ENCODE measurements around the gene NSUN3.
"Not testable (repeated sequence)": the region's sequence is repeated elsewhere in the genome, so short reads cannot be mapped to it uniquely, and the experiment has no call there.

The NSUN3 gene

GRCh38 chr3:94062513-94063404, at the start of gene NSUN3, which contains the start of gene DHFR2:
Gene NSUN3 (plus strand): TSS chr3:94063061. CDS start chr3:94063127, 66 bp downstream.
Gene DHFR2 (minus strand): TSS chr3:94062916. CDS start chr3:94061511, 1,405 bp downstream.
- peak; percentile 88 for DNase-seq (ENCODE audit: low spot score)

DNA sequence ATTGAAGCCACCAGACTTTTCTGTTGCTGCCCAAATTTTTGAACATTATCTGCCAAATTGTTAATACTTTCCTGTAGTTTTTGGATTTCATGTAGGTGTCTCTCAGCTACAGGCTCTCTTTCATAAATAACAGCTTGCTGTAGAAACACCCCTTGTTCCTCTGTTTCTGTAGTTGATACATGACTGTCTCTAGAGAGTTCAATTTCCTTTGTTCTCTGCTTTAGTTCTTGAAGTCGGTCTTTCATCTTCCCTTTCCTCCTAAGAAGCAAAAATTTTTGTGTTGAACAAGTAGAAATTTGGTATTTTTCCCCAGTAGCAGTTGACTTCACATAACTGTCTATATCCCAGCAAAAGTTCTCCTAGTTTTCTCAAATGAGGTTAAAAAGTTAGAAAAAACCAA, 47.8 kb upstream of the NSUN3 start:
- no peak for DNase-seq (ENCODE audit: low spot score)

- DNase-seq (ENCODE audit: low spot score): no peak
These were observed 43.2 kb upstream of the NSUN3 start for GRCh38 chr3:94019659-94020058.

DNA sequence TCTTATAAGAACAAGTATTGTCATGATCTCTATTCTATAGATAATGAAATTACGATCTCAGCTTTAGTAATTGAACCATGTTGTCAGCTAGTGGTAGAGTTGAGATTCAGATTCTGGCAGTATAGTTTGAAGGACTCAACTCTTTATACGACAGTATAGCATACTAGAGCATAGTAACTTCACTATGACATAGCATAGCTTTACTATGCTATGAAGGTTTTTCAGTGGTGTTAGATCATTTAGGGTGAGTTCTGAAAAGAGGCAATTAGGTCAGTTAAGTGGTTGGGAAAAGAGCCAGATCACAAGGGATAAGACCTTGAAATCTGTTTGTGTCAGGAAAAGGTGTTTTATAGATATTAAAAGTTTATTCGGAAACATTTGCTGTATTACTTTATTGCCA, 42.6 kb upstream of the NSUN3 start:
- DNase-seq (ENCODE audit: low spot score): no peak

DNA sequence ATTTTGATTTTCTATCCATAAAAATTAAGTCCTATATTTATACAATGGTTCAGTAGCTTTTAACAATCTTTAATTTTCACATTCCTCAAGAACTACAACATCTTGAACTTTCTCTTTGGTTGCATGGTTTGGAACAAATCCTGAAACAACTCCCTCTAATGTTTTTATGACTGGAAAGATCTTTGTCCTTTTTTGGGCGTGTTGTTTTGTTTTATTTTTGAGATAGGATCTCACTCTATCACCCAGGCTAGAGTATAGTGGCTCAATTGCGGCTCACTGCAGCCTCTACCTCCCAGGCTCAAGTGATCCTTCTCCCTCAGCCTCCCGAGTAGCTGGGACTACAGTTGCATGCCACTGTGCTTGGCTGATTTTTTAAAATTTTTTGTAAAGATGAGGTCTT, 38.5 kb upstream of the NSUN3 start:
- no peak for DNase-seq (ENCODE audit: low spot score)

DNA sequence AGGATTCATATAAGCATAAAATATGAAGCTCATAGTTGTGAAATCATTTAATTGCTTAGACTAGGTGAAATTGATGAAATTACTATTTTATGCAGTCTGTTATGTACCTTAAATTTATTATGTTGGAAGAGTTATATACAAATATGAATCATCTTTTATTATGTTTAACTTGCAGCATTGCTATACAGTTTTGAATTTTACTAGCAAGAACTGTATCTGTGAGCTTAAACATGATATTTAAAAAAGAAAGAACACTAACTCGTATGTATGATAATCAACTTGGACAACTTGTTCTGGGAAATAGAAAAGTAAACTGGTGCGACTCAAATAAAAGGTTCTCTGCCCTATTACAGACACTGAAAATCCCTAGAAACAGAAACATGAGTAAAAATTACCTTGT, 36.2 kb upstream of the NSUN3 start:
- DNase-seq (ENCODE audit: low spot score): no peak

GRCh38 chr3:94028093-94028837, 34.6 kb upstream of the NSUN3 start, which contains the start of gene STX19:
Gene STX19 (minus strand): TSS chr3:94028597. CDS start chr3:94015269, 13,328 bp downstream.
- DNase-seq (ENCODE audit: low spot score): no peak

DNA sequence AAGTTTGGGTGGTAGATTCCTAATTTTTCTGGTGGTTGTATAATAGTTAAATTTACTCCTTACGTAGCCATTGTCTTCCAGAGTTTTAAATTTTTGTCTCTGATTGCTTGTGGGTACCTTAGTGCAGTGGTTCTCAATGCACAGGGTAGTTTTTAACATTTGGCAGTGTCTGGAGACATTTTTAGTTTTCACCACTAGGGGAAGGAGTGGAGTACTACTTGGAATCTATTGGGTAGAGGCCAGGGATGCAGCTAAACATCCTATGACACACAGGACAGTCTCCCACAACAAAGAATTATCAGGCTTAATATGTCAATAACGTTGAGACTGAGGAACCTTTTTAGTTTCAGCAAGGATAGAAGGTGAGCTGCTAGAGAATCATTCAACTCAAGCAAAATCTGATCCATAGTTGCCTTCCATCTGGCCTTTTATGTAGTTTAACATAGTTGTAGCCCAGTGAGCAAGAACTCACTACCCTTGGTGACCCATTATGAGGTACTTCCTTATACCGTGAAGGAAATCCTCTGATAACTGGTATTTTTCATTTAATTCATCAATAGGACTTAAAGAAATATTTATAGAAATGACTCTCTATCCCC, 25.9 kb upstream of the NSUN3 start:
- peak; percentile 21 for DNase-seq (ENCODE audit: low spot score)

GRCh38 chr3:94043285-94043684, 19.6 kb upstream of the NSUN3 start:
- no peak for DNase-seq (ENCODE audit: low spot score)

GRCh38 chr3:94044100-94044936, 18.5 kb upstream of the NSUN3 start:
- not testable (repeated sequence) for DNase-seq (ENCODE audit: low spot score)

DNA sequence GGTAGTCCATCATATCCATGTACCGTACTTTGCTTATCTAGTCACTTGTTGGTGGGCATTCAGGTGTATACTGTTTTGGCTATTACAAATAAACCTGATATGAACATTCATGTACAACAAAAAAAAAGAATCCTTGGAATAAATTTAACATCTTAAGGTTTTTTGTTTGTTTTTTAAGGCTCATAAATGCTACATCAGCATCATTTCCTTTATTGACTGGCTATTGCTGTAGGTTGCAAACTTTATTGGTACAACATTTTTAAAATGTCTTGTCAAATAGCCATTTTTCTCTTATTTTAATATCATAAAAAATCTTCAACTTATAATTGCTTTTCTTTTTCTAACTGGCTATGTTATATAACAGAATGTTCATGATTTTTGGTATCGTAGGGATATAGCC, 16.3 kb upstream of the NSUN3 start:
- no peak for DNase-seq (ENCODE audit: low spot score)

- DNase-seq (ENCODE audit: low spot score): no peak
These were observed 13.6 kb upstream of the NSUN3 start for GRCh38 chr3:94049267-94049666.

DNA sequence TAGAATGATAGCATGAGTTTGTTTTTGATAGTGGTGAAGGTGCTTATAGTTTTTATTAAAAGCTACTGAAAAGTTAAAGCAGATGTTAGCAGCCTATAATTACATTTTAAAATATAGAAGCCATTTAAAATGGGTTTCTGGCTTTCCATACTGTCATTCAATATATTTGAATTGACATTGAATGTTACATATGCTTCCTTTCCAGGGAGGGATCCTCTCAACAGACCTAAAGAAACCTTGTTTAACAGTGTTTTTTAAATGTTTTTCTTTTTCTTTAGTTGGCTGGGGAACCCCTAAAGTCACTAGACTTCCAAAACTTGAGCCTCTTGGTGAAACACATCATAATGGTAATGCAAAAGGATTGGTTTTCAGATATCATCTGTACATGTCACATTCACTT, 12.3 kb upstream of the NSUN3 start:
- DNase-seq (ENCODE audit: low spot score): no peak

- DNase-seq (ENCODE audit: low spot score): no peak
These were observed 1.6 kb upstream of the NSUN3 start for GRCh38 chr3:94061297-94061696.

DNA sequence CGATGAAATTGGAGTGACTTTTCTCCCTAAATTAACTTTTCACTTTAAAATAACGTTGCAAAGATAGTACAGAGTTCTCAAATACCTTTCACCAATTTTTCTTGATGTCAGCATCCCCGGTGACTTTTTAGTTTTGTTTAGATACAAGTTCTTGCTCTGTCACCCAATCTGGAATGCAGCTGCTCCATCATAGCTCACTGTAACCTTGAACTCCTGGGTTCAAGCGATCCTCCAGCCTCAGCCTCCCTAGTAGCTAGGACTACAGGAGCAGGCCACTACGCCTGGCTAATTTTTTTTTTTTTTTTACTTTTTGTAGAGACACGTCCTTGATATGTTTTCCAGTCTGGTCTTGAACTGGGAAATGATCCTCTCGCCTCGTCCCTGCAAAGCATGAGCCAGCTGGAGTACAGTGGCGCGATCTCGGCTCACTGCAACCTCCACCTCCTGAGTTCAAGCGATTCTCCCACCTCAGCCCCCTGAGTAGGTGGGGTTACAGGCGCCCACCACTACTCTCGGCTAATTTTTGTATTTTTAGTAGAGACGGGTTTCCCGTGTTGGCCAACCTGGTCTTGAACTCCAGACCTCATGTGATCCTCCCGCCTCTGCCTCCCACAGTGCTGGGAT, 747 bp downstream of the NSUN3 start:
- DNase-seq (ENCODE audit: low spot score): no peak

- DNase-seq (ENCODE audit: low spot score): no peak
These were observed 1.5 kb downstream of the NSUN3 start for GRCh38 chr3:94064243-94064860.

DNA sequence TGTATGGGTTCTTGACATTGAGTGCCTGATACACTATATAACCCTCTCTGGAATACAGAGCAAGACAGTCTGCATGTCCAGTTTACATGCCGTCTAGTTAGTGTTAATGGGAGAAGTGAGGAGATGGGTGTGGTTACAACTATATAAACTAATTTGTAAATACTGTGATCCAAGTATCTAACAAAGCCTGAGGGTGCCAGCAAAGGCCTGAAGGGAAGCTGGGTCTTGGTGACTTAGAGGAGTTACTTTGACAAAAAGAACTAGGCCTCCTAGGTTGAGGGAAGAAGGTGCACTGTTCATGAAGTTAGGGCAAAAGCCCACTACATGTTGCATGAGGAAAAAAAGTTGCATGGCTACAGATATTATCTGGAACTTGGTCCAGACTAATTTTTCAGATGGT, 2.3 kb downstream of the NSUN3 start:
- DNase-seq (ENCODE audit: low spot score): no peak

GRCh38 chr3:94065819-94066480, 3.1 kb downstream of the NSUN3 start:
- peak; percentile 42 for DNase-seq (ENCODE audit: low spot score)

DNA sequence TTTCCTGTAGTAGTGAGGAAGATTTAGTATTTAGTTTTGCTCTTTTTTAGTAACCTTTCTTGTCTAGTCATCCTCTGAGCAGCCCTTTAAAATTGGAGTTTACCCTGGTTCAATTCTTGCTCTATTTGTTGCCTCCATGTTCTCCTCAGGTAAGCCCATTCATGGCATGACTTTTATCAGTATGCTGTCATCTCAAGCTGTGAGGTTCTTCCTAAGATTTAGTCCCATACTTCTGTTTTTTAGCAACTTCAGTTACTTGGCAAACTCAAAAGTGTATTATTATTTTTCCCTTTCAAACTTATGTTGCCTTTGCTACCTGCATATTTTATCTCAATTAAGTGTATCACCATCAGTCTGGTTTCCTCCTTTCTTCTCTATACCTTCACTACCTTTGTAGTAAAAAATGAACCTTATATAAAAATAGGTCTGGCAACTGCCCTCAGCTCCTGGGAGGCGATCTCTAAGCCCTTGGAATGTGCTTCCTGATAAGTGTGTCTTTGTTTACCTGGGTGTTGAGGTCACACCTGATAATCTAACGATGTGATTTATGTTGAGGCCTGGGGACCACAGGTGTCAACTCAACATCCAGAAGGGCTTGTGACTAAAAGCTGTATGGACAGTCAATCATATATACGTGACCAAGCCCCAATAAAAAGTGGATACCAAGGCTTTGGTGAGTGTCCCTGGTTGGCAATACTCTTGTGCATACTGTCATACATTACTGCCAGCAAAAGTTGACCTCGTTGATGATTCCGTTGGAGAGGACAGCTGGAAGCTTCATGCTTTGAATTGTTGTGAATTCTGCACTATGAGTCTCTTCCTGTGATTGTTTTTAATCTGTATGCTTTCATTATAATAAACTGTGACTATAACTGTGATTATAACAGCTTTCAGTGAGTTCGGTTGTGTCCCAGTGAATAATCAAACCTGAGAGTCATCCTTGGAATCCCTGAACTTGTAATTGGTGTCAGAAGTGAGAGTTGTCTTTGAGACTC, 3.9 kb downstream of the NSUN3 start:
- no peak for DNase-seq (ENCODE audit: low spot score)

All from putamen (tissue), 1 donor.